Neural progenitor cell (in vitro differentiated cells): ENCODE measurements around the gene LAMC1. TPM values are rescaled to one million over a fixed set of nuclear protein-coding genes. Genes with fewer than 3 reads are reported as not detected.
A peak's percentile ranks its signal among the peaks of the same experiment; 100 is the strongest.

Source experiments
- DNase-seq: peaks from one replicate; pipeline ENCODE4 v3.0.0-alpha.2; 2016; ENCODE audit warnings: low spot score
- H2AFZ ChIP-seq: fragments of 200-600 bp; sonication (generic); replicated peaks from 2 replicates; pipeline ENCODE4 v1.6.1; 2016; ENCODE audit warnings: antibody characterized with exemption
- H3F3A ChIP-seq: fragments of 200-600 bp; sonication (generic); 2 replicates; pipeline ENCODE4 v1.6.1; 2016; ENCODE audit warnings: antibody characterized with exemption, low read depth
- H3K27ac ChIP-seq: fragments of 200-600 bp; sonication (generic); 2 replicates; pipeline ENCODE4 v1.5.1; 2016; ENCODE audit warnings: mild to moderate bottlenecking
- H3K27me3 ChIP-seq: fragments of 200-600 bp; sonication (generic); 2 replicates; pipeline ENCODE4 v1.6.1; 2016; ENCODE audit warnings: mild to moderate bottlenecking, moderate library complexity
- H3K36me3 ChIP-seq: fragments of 200-600 bp; sonication (generic); 2 replicates; pipeline ENCODE4 v1.5.1; 2016
- H3K4me1 ChIP-seq: fragments of 200-600 bp; sonication (generic); 2 replicates; pipeline ENCODE4 v1.6.1; 2016; ENCODE audit warnings: mixed run types
- H3K4me2 ChIP-seq: fragments of 200-600 bp; sonication (generic); 2 replicates; pipeline ENCODE4 v1.6.1; 2016
- H3K4me3 ChIP-seq: fragments of 200-600 bp; sonication (generic); 2 replicates; pipeline ENCODE4 v1.5.1; 2016
- H3K79me2 ChIP-seq: fragments of 200-600 bp; sonication (generic); 2 replicates; pipeline ENCODE4 v1.6.1; 2016; ENCODE audit warnings: low read depth
- H3K9ac ChIP-seq: fragments of 200-600 bp; sonication (generic); 2 replicates; pipeline ENCODE4 v1.6.1; 2016
- H3K9me3 ChIP-seq: fragments of 200-600 bp; sonication (generic); 2 replicates; pipeline ENCODE4 v1.5.1; 2016; ENCODE audit warnings: low read depth
- H4K20me1 ChIP-seq: fragments of 200-600 bp; sonication (generic); 2 replicates; pipeline ENCODE4 v1.6.1; 2016; ENCODE audit warnings: low read depth
- H3K27ac Mint-ChIP-seq: 3 replicates; pipeline ENCODE4 v1.8.0; 2021; ENCODE audit warnings: mixed read lengths
- H3K27me3 Mint-ChIP-seq: 2 replicates; pipeline ENCODE4 v1.8.0; 2022; ENCODE audit warnings: low read depth, mild to moderate bottlenecking, inconsistent platforms, moderate library complexity, mixed read lengths; ENCODE audit not compliant: insufficient read depth
- H3K36me3 Mint-ChIP-seq: 3 replicates; pipeline ENCODE4 v1.8.0; 2021; ENCODE audit warnings: mixed read lengths
- H3K4me1 Mint-ChIP-seq: 3 replicates; pipeline ENCODE4 v1.8.0; 2021; ENCODE audit warnings: mixed read lengths
- H3K4me3 Mint-ChIP-seq: 3 replicates; pipeline ENCODE4 v1.8.0; 2021; ENCODE audit warnings: mild to moderate bottlenecking, moderate library complexity, mixed read lengths
- H3K9me3 Mint-ChIP-seq: 3 replicates; pipeline ENCODE4 v1.8.0; 2020; ENCODE audit warnings: mixed read lengths
- CTCF ChIP-seq: fragments of 200-600 bp; sonication (generic); IDR thresholded peaks from 2 replicates; pipeline ENCODE4 v1.5.1; 2017; ENCODE audit warnings: antibody characterized with exemption, mild to moderate bottlenecking
- EZH2 ChIP-seq: fragments of 200-600 bp; sonication (generic); IDR thresholded peaks from 2 replicates; pipeline ENCODE4 v1.6.1; 2017; ENCODE audit warnings: antibody characterized with exemption, mild to moderate bottlenecking, moderate library complexity
- EZH2phosphoT487 ChIP-seq: fragments of 200-600 bp; sonication (generic); IDR thresholded peaks from 2 replicates; pipeline ENCODE4 v1.6.1; 2017; ENCODE audit warnings: antibody characterized with exemption
- total RNA-seq: library from RNA; depleted of rRNA; stranded (reverse); fragments of >200 nt; gene quantifications from 2 replicates; pipeline ENCODE4 v1.2.3, GENCODE V29; 2015; ENCODE audit warnings: low replicate concordance

Gene LAMC1
- total RNA-seq, 1 donor from 2014 or later: 90.2 TPM

- H3K4me1 Mint-ChIP-seq: peaks cover 39% of the 10 kb centered on the region
- peaks cover 2% of the 10 kb centered on the region for H3K27me3 Mint-ChIP-seq
- peaks cover 46% of the 10 kb centered on the region for H3F3A ChIP-seq
Observed at GRCh38 chr1:183022202-183023145, 746 bp upstream of the LAMC1 start.

GRCh38 chr1:183023601-183024316 is 539 bp downstream of the LAMC1 start:
- Histone ChIP-seq H3K27me3 (no peaks in the 10 kb centered on the region), H3K9ac (no peak overlapping the region), H3K27ac (peak overlapping the region; percentile 80), H3K4me1 (peaks cover 43% of the 10 kb centered on the region), H3K4me3 (peak overlapping the region; percentile 68), H3K36me3 (no peaks in the 10 kb centered on the region), H3K79me2 (peaks cover 48% of the 10 kb centered on the region), H3K9me3 (no peaks in the 10 kb centered on the region), H3K4me2 (peak overlapping the region; percentile 94), H4K20me1 (peaks cover 22% of the 10 kb centered on the region), H3F3A (peaks cover 46% of the 10 kb centered on the region), H2AFZ (peak overlapping the region; percentile 9)
- H3K4me3 Mint-ChIP-seq: peak overlapping the region; percentile 94
- peak overlapping the region; percentile 27 for H3K27ac Mint-ChIP-seq
- H3K27me3 Mint-ChIP-seq: peaks cover 2% of the 10 kb centered on the region
- no peaks in the 10 kb centered on the region for H3K36me3 Mint-ChIP-seq
- H3K9me3 Mint-ChIP-seq: no peaks in the 10 kb centered on the region
- TF ChIP-seq CTCF (peak; percentile 57), EZH2phosphoT487 (no peak), EZH2 (no peak)
- DNase-seq: peak; percentile 84
- H3K4me1 Mint-ChIP-seq: peaks cover 51% of the 10 kb centered on the region

More at GRCh38 chr1:183022202-183023145, 746 bp upstream of the LAMC1 start:
- no peaks in the 10 kb centered on the region for H3K9me3 Mint-ChIP-seq
- Histone ChIP-seq H3K9ac (peak overlapping the region; percentile 65), H3K4me3 (peak overlapping the region; percentile 68), H4K20me1 (peaks cover 22% of the 10 kb centered on the region), H3K27me3 (no peaks in the 10 kb centered on the region), H3K36me3 (no peaks in the 10 kb centered on the region), H3K79me2 (peaks cover 35% of the 10 kb centered on the region), H3K9me3 (no peaks in the 10 kb centered on the region), H3K4me2 (peak overlapping the region; percentile 86), H3K27ac (peak overlapping the region; percentile 90), H2AFZ (peak overlapping the region; percentile 65), H3K4me1 (peaks cover 36% of the 10 kb centered on the region)
- no peaks in the 10 kb centered on the region for H3K36me3 Mint-ChIP-seq
- TF ChIP-seq EZH2phosphoT487 (no peak), EZH2 (peak; percentile 42)
- peak; percentile 92 for DNase-seq
- peak overlapping the region; percentile 93 for H3K27ac Mint-ChIP-seq
- H3K4me3 Mint-ChIP-seq: peak overlapping the region; percentile 89

- H3K27ac Mint-ChIP-seq: peak overlapping the region; percentile 84
- peaks cover 22% of the 10 kb centered on the region for H4K20me1 ChIP-seq
- H3K27ac ChIP-seq: no peak overlapping the region
Observed at GRCh38 chr1:183024317-183025009, 1.2 kb downstream of the LAMC1 start.

More at GRCh38 chr1:183024317-183025009, 1.2 kb downstream of the LAMC1 start:
- Histone ChIP-seq H3K4me1 (peaks cover 43% of the 10 kb centered on the region), H3K4me3 (peak overlapping the region; percentile 68), H3K27me3 (no peaks in the 10 kb centered on the region), H3K9me3 (no peaks in the 10 kb centered on the region), H3K36me3 (no peaks in the 10 kb centered on the region), H3K4me2 (peak overlapping the region; percentile 94), H2AFZ (peak overlapping the region; percentile 9), H3K9ac (no peak overlapping the region), H3K79me2 (peaks cover 50% of the 10 kb centered on the region), H3F3A (peaks cover 43% of the 10 kb centered on the region)
- Mint-ChIP-seq H3K4me1 (peaks cover 58% of the 10 kb centered on the region), H3K9me3 (no peaks in the 10 kb centered on the region), H3K36me3 (no peaks in the 10 kb centered on the region), H3K4me3 (peak overlapping the region; percentile 94), H3K27me3 (peaks cover 2% of the 10 kb centered on the region)
- DNase-seq: peak; percentile 38
- no peak for TF ChIP-seq EZH2
- TF ChIP-seq CTCF: no peak
- no peak for TF ChIP-seq EZH2phosphoT487
